C1 segment of cervical spinal cord (tissue), 14 donors: ENCODE results near the gene PLCG1.

Source experiments
- DNase-seq, 14 donors: peaks; one replicate each; lab custom pipeline; 2025; lab: John Stamatoyannopoulos, UW

Gene PLCG1

DNA sequence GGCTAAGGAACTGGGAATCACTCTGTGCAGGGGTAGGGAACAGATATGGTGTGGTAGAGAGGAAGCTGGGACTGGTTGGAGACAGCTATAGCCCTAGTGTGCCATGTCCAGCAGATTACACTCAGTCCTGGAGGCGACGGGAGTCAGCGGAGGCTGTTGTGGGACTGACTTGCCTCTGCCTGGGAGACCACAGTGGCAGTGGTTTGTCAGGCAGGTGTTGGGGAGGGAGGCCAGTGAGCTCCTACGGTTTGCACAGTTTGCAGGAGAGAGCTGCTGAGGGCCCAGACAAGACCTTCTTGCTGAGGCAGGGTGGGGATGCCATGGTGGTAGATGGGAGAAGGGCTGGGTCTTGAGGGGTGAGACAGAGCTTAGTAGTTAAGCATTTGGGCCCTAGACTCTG, 4.9 kb downstream of the PLCG1 start:
- no peak for DNase-seq

DNA sequence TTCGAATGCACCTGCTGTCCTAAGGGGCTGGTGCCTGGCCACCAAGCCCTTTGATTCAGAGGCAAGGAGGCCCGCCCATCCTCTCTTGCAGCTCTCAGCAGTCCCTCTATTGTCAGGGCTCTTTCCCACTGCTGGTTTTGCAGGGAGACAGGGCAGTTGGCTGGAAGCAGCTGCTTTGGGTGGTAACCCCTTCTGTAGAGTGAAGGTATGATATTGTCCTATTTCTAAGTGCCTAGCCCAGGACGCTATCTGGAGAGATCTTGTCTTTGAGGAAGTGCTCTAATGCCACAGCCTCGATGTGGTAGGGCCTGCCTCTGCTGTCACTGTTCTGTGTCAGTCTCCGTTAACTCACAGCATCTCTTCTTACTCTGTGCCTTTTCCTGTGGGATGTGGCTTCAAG, 5.6 kb downstream of the PLCG1 start:
- DNase-seq = no peak

DNA sequence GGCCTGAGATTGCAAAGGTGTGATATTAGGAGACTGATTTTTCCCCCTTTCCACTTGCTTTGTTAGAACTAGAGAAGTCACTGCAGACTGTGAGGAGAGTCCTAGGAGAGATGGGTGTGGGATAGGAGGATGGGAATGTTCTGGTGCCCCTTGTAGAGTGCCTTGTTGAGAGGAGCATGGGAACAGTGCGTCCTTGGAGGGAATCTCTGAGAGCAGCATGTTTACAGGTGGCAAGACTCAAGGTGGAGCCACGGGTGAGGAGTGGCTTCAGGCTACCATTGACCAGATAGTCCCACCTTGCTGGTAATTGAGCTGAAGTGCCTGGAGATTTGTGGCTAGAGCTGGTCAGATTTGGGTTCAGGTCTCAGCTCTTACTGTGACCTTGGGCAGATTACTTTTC, 6.0 kb downstream of the PLCG1 start:
- DNase-seq = no peak

DNA sequence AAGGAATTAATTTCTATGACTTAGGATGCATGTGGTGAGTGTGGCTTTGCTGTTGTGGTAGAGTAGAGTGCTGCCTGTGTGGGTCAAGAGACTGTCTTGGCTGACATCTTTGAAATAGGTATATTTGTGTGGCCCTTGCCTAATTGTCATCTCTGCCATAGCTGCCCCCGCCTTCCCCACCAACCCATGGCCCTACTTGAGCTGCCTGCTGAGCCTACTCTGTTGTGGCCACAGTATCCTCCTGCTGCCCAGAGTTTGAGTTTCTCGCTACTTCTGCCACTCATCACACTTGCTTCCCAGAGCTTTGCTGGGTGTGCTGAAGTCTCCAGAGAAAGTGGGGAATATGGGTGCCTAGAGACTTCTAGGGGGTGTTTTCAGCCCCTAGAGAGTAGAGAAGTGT, 8.0 kb downstream of the PLCG1 start:
- no peak for DNase-seq

DNA sequence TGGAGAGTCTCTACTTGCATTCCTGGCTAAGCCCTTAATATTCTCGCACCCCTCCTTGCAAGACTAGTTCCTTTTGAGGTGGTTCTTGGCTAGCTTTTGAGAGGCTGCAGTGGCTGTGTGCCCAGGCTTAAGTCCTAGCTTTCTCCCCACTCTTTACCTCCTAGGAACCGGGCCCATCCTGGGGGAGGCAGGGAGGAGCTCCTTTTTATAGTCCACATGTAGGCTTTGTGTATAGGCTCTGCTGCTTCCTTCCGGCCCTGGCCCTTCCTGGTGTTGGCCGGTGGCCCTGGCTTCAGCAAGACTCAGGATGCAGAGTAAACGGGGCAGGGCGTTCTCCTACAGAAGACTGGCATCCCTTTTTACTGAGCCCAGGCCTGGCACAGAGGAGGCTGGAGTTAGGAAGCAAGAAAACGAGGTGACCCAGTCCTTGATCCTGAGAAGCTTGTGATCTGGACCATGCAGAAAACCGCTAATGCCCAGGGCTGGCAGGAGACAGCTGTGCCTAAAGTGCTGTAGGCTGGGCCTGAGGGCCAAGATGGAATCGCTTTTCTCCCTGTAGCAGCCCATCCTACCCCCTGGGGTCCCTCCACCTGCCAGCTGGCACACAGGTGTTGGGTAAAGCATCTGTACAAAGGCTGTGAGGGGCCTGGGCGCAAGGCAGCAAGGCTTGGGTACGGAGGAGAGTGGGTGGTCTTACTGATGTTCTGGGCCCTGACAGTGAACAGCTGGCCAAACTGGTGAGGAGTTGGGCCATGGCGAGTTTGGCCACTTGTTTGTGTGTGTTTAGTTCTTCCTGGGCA, 8.7 kb downstream of the PLCG1 start:
- peak in 5 of 14 donors; percentile 28 to 69 (median 46) for DNase-seq

DNA sequence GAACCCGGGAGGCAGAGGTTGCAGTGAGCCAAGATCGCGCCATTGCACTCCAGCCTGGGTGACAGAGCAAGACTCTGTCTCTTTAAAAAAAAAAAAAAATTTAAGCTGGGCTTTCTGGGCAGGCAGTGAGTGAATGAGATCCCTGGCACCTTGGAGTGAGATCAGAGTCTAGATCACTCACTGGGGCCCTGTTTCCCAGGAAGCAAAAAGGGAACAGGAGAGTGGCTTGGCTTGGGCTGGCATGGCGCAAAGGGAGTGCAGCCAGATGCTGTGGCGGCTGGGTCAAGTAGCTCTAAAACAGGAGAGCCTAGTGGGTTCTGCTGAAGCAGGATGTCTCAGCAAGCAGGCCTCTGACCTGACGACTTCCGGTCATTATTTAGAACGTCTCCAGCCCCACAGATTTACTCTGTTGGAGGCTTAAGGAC, 10.4 kb downstream of the PLCG1 start:
- peak in 8 of 14 donors; percentile 11 to 64 (median 34) for DNase-seq

DNA sequence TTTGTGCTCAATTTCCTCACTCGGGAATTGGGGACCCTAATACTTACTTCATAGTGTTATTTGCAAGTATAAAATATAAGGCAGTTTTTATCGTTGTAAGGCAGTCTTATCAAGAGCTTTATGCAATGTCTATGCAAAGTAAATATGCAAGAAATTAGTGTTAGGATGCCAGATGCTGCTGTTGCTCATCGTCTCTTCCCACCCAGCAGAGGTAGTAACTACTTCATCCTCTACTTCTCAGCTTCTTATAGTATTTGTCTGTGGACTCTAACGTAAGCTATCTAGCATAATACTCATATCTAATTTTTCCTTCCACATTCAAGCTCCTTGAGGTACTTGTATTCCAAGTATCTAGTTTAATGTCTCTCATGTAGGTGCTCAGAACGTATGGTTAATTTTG, 11.6 kb downstream of the PLCG1 start:
- DNase-seq = no peak

DNA sequence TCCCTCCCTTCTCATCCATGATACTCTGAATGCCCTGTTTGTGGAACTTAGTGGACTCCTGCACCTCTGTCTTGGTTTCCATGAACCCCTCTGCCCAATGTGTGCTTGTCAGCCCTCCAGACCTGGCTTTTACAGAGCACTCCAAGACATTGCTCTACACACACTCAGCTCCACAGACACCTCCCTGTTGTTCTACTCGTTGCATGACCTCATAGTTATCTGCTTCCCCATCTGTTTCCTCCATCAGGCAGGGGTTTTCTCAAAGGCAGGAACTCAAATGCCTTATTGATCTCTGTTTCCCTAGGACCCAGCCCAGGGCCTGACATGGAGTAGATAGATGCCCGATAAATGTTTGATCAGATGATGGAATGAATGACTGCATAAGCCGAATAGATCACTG, 13.3 kb downstream of the PLCG1 start:
- no peak for DNase-seq

DNA sequence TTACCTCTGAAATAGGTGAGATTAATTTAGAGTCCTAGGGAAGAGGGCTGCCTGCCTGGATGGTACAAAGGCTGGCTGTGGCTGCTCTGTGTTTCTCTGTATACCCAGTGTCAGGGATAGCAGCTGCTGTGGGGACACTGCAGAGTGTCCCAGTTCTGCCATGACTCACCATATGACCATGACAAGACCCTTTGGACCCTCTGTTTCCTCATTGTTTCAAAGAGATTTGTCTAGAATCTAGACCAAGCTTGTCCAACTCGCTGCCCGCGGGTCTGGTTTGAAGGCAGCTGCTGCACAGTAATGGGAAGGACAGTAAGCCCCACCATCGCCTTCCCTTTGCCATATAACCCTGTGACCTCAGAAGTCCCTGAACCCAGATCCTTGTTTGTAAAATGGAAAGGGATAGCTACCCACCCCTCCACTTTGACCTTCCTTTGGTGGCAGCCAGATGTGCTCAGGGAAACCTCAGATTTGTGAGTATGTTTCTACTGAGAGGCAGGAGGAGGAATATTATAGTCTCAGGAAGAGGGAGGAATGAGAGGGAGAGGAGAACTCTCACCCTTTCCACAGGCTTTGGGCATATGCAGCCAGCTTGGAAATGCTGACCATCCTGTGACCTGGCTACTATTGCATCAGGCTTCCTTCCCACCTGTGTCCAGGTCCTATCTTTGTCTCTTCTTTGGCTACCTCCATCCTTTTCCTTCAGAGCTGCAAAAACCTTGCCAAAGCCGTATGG, 14.0 kb downstream of the PLCG1 start:
- DNase-seq = peak in 1 of 14 donors; percentile 23

DNA sequence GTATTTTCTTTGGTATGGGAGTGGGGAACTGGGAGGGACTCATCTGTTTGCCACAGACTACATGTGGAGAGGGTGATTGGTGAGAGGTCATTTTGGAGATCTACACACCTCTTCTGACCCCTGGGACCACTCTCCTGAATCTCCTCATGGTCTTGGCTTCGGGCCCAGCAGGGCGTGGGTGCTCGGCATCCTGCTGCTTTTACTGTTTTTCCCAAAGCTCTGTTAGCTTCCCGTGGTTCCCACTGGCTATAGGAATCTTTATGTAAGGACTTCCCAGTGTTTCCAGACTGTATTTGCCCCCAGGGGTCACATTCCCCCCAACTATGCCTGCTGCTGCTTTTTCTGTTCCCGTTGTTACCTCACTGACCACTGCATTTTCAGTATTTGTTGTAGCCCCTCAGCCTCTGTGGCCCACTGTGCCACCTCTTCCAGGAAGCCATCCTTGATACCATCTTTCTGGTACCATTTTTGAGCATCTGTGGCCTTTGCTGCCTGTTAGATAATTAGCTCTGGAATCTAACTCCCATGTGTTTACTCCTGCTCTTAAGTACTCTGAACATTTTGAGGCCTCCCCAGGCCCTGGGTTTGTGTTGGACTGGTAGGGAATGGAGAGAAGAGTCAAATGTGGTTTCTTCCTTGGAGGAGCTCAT, 14.9 kb downstream of the PLCG1 start:
- no peak for DNase-seq

DNA sequence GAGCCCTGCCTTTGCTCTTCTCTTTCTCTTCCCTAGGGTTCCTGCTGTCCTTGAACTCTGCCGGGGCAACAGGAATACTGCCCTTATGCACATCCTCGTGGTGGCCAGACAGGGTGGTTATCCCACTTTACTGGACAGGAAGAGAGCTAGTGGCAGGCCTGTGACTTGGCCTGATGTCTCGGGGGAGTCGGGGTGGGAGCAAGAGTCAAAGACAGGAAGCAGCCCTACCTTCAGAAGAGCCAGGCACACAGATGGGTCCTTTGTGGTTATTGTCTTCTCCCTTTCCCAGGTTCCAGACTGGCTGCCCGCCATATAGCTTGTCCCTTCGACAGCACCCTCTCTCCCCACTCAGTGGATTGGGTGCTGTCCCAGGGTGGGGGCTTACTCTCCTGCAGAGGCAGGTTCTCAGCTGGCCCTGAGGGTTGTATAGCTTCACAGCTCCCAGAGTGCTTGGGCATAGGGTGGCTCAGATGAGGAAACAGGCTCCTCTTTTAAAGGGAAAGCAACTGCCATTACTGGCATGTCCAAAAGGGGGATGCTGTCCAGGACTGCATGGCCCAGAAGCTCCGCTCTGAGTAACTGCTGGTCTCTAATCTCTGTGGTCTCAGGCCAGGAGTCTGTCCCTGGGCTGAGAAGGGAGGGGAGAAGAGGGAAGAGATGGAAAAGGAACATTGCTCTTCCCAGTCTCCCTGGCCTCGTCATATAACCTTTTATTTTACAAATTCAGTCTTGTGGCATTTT, 17.3 kb downstream of the PLCG1 start:
- no peak for DNase-seq

DNA sequence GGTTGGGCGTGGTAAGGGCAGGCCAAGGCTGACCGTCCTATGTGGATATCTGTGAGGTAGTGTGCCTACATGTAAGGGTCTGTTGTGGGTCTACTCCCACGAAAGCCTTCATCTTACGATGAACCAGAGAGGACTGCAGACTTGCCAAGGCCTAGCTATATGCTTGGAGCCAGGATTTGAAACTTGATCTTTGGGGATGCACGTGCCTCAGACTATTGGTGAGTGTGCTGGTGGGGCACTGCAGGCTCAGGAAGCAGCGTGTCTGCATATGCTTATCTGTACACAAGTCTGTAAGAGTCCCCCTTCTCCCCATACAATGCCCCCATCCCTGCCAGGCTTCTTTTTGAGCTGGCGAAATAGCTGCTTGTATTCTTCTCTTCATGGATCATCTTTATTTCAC, 17.9 kb downstream of the PLCG1 start:
- DNase-seq = no peak

DNA sequence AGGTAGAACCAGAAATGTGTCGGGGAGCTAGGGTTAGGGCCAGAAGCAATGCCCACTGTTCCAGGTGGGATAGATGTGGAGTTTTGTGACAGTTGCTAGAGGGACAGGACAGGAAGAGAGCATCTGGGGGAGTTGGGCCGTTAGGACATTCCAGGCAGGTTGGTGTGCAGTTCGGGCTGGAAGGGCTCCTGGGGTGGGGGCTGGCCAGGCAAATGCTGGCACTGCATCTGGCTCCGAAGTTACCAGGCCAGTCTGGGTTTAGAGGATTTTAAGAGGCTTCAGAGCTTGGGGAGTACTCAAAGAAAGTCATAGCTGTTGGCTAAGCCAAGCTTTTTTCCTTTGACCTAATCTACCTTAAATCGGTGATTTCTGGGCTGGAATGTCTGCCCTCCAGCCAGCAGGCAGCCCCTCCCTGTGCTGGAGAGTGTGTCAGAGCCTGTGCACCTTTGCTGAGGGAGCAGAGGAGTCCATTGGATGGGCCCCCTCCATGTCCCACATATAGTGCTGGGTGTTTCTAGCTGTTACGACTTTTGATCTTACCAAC, 20.8 kb downstream of the PLCG1 start:
- no peak for DNase-seq

DNA sequence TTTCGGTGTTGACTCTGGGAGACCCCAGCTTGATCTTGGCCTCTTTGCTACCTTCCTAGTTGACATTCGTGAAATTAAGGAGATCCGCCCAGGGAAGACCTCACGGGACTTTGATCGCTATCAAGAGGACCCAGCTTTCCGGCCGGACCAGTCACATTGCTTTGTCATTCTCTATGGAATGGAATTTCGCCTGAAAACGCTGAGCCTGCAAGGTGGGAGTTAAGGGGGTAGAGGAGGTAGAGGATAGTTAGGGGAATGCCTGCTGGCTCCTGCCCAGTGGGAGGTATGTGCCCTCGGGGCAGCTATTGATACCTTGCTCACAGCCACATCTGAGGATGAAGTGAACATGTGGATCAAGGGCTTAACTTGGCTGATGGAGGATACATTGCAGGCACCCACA, 22.2 kb downstream of the PLCG1 start:
- DNase-seq = no peak

DNA sequence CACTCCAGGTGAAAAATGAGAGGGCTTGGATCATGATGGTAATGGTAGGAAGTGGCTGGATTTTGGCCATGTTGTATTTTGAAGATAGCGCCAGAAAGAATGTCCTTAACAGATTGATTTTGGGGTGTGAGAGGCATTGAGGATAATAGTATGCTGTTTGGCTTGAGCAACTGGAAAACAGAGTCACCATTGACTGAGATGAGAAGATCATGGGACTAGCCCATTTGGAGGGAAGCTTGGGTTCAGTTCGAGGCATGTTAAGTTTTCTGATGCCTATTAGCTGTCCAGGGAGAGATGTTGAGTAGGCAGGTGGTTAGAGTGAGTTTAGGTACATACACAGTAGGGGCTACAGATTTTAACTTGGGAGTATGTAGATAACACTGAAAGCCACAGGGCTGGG, 23.3 kb downstream of the PLCG1 start:
- DNase-seq = no peak

DNA sequence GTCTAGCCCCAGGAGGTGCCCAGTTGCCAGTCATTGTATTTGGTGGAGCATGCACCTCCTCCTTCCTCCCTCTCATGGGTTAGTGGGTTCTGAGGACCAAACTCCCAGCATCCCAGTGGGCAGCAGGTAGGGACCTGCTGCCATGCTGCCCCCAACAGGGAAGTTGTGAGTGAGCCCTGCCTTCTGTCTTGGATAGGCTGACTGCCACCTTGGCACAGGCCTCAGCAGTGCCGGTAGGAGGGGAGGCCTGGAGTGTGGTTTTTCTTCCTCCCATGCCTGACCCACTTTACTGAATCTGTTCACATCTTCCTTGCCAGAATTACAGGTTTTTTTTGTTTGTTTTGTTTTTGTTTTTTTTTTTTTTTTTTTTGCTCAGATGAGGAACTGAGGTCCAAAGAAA, 24.5 kb downstream of the PLCG1 start:
- DNase-seq = peak in 4 of 14 donors; percentile 15 to 98 (median 46)

DNA sequence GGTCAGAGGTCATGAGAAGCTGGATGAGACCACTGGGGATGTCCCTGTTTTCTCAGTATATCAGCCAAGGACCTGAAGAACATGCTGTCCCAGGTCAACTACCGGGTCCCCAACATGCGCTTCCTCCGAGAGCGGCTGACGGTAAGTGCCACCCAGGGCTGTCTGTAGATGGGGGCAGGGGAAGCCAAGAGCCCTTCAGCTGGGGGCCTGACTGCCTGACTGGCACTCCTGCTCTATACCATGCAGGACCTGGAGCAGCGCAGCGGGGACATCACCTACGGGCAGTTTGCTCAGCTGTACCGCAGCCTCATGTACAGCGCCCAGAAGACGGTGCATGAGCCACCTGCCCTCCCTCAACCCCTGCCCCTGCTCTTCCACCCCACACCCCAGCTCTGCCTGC, 25.1 kb downstream of the PLCG1 start:
- DNase-seq = peak in 1 of 14 donors; percentile 87

DNA sequence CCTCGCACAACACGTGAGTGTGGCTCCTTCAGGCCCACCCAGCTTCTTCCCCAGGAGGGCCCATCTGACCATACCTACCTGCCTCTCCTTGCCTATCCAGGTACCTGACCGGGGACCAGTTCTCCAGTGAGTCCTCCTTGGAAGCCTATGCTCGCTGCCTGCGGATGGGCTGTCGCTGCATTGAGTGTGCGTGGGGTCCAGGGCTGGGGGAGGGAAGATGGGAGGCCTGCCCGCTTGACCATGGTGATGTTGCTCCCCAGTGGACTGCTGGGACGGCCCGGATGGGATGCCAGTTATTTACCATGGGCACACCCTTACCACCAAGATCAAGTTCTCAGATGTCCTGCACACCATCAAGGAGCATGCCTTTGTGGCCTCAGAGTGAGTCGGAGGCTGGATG, 26.5 kb downstream of the PLCG1 start:
- DNase-seq = no peak

DNA sequence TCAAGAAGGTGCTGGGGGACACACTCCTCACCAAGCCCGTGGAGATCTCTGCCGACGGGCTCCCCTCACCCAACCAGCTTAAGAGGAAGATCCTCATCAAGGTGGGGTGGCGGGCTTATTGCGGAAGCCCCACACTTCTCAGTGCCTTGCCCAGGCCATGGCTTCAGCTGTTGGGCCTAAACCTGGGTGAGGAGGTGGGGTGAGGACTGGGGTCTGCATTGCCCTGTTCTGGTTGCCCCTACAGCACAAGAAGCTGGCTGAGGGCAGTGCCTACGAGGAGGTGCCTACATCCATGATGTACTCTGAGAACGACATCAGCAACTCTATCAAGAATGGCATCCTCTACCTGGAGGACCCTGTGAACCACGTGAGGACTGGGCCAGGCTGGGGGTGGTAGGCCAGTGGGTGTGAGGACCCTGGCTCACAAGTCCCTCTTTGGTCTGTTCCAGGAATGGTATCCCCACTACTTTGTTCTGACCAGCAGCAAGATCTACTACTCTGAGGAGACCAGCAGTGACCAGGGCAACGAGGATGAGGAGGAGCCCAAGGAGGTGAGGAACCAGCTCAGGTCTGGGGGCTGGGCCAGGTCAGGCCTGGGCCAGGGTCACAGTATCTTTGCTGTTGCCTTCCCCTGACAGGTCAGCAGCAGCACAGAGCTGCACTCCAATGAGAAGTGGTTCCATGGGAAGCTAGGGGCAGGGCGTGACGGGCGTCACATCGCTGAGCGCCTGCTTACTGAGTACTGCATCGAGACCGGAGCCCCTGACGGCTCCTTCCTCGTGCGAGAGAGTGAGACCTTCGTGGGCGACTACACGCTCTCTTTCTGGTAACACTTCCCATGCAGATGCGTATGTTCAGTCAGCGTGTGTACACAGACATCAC, 27.9 kb downstream of the PLCG1 start:
- DNase-seq = no peak
